DMS 273 treated with DMSO at 0.1 percent for 48 hours (cell line): Measurements from ENCODE around the gene TPX2.
"Not testable (repeated sequence)": the region's sequence is repeated elsewhere in the genome, so short reads cannot be mapped to it uniquely, and the experiment has no call there.

Experiments used
- DNase-seq: peaks from one replicate; lab custom pipeline; 2025; lab: John Stamatoyannopoulos, UW

The TPX2 gene

GRCh38 chr20:31815408-31816188 lies 76.5 kb downstream of the TPX2 start:
- DNase-seq = peak; percentile 23

- DNase-seq = no peak
Observed at GRCh38 chr20:31816221-31816620, 77.1 kb downstream of the TPX2 start.

- DNase-seq = no peak
Observed at GRCh38 chr20:31817461-31817860, 78.4 kb downstream of the TPX2 start.

- no peak for DNase-seq
Observed at GRCh38 chr20:31818376-31818908, 79.4 kb downstream of the TPX2 start.

GRCh38 chr20:31819083-31819784 lies 80.1 kb downstream of the TPX2 start, which contains the start of gene MYLK2:
Gene MYLK2, plus strand, starts transcription at chr20:31819356. Its CDS starts 225 bp downstream, at chr20:31819581.
- DNase-seq = peak; percentile 61

GRCh38 chr20:31820228-31820627 lies 81.1 kb downstream of the TPX2 start:
- DNase-seq = no peak

- DNase-seq = no peak
Observed at GRCh38 chr20:31821427-31821826, 82.3 kb downstream of the TPX2 start.

- DNase-seq = peak; percentile 76
Observed at GRCh38 chr20:31822421-31823330, 83.6 kb downstream of the TPX2 start.

- no peak for DNase-seq
Observed at GRCh38 chr20:31823360-31824124, 84.5 kb downstream of the TPX2 start.

GRCh38 chr20:31824125-31824485 lies 85.0 kb downstream of the TPX2 start:
- no peak for DNase-seq

- no peak for DNase-seq
Observed at GRCh38 chr20:31824554-31825313, 85.6 kb downstream of the TPX2 start.

GRCh38 chr20:31826074-31826473 lies 87.0 kb downstream of the TPX2 start:
- no peak for DNase-seq

GRCh38 chr20:31827059-31827458 lies 88.0 kb downstream of the TPX2 start:
- no peak for DNase-seq

- DNase-seq = not testable (repeated sequence)
Observed at GRCh38 chr20:31828016-31828415, 88.9 kb downstream of the TPX2 start.

- DNase-seq = no peak
Observed at GRCh38 chr20:31829731-31830130, 90.6 kb downstream of the TPX2 start.

- no peak for DNase-seq
Observed at GRCh38 chr20:31830406-31830981, 91.4 kb downstream of the TPX2 start.

- DNase-seq = no peak
Observed at GRCh38 chr20:31831211-31831610, 92.1 kb downstream of the TPX2 start.

GRCh38 chr20:31831771-31832306 lies 92.7 kb downstream of the TPX2 start:
- DNase-seq = no peak

GRCh38 chr20:31833130-31833930 lies 94.2 kb downstream of the TPX2 start:
- DNase-seq = no peak
